ENCODE results near the gene GNPTG.

GNPTG gene

GRCh38 chr16:1354815-1355540 lies 3.2 kb downstream of the GNPTG start:
- FAIRE-seq (no peak), DNase-seq (ENCODE audit: insufficient read length, low spot score) (no peak)
- TF ChIP-seq POLR2A (IDR thresholded peaks at IDR 0.05; ENCODE audit: low read depth, low read length), result no peak

DNA sequence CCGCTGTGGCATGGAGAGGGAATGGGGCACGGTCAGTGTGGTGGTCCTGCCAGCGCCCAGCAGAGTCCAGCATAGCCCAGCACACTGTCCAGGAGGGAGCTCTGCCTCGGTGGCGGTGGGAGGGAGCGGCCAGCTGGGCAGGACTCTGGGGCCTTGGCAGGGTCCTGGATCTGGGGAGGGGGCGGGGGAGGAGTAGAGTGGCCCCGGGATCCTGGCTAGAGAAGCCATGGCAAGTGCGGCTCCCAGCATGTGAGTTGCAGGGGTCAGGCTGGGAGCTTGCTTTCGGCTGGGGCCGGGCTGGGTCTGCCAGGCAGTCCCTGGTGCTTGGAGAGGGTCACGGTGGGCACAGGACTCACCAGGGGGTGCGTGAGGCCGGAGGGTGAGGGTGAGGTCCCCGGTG lies 3.9 kb downstream of the GNPTG start:
- FAIRE-seq (no peak), DNase-seq (ENCODE audit: insufficient read length, low spot score) (no peak)
- TF ChIP-seq POLR2A (IDR thresholded peaks at IDR 0.05; ENCODE audit: low read depth, low read length), result no peak

DNA sequence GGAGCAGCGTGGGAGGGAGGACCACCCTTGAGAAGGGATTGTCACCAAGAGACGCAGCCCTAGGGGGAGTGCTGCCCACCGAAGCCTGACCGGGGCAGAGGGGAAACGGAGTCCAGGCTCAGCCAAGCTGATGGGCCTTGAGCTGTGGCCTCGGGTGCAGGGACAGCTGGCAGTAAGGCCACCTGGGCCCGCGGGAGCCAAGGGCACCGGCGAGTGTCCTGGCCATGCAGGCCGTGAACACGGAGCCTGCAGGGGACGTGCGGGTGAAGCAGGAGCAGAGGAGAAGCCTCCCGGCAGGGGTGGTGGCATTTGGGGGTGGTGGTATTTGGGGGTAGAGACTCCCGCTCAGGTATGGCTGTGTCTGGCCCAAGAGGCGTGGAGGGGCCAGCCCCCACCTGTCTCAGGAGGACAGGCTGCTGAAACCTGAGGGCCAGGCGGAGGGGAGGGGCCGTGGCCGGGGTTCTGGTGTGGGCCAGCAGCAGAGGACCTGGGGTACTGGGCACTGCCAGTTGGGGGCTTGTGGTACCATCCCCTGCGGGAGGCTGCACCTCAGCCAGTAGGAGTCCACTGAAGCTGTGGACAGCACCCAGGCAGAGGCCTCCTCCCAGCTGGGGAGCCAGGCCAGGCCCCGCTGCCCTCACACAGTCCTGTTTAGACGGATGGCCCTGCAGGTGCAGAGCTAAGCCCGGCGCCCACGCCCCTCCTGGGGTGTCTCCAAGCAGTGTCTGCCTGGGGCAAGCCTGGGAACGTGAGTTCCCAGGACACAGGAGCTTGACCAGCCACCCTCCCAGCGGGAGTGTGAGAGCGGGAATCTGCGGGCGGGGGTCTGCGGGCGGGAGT lies 4.5 kb downstream of the GNPTG start:
- no peak for TF ChIP-seq POLR2A (IDR thresholded peaks at IDR 0.05; ENCODE audit: low read depth, low read length)
- no peak for DNase-seq (ENCODE audit: insufficient read length, low spot score)
- FAIRE-seq, result no peak

GRCh38 chr16:1357906-1358566 lies 6.3 kb downstream of the GNPTG start:
- FAIRE-seq, result no peak
- TF ChIP-seq POLR2A (IDR thresholded peaks at IDR 0.05; ENCODE audit: low read depth, low read length), result no peak
- DNase-seq (ENCODE audit: insufficient read length, low spot score), result no peak

DNA sequence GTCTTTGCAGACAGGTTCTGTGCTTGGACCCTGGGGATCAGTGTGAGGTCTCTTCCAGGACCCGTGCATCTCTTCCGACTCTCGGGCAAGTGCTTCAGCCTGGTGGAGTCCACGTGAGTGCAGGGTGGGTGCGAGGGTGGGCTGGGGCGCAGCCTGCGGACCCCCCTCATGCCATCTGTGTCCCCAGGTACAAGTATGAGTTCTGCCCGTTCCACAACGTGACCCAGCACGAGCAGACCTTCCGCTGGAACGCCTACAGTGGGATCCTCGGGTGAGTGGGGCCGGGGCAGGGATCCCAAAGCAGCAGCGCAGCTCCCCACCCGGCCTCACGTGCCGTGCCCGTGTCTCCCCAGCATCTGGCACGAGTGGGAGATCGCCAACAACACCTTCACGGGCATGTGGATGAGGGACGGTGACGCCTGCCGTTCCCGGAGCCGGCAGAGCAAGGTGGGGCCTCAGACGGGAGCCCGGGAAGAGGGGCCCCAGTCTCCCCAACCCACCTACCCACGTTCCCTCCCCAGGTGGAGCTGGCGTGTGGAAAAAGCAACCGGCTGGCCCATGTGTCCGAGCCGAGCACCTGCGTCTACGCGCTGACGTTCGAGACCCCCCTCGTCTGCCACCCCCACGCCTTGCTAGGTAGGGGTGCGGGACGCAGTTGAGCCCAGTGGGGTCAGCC lies 10.1 kb downstream of the GNPTG start:
- FAIRE-seq (no peak), DNase-seq (ENCODE audit: insufficient read length, low spot score) (no peak)
- no peak for TF ChIP-seq POLR2A (IDR thresholded peaks at IDR 0.05; ENCODE audit: low read depth, low read length)

- FAIRE-seq, result no peak
Observed at GRCh38 chr16:1362807-1363206, 11.1 kb downstream of the GNPTG start.

GRCh38 chr16:1363501-1364041 lies 11.8 kb downstream of the GNPTG start:
- no peak for TF ChIP-seq POLR2A (IDR thresholded peaks at IDR 0.05; ENCODE audit: low read depth, low read length)
- FAIRE-seq (no peak), DNase-seq (ENCODE audit: insufficient read length, low spot score) (peak; percentile 71)

More at GRCh38 chr16:1362807-1363206, 11.1 kb downstream of the GNPTG start:
- no peak for TF ChIP-seq POLR2A (IDR thresholded peaks at IDR 0.05; ENCODE audit: low read depth, low read length)
- no peak for DNase-seq (ENCODE audit: insufficient read length, low spot score)

DNA sequence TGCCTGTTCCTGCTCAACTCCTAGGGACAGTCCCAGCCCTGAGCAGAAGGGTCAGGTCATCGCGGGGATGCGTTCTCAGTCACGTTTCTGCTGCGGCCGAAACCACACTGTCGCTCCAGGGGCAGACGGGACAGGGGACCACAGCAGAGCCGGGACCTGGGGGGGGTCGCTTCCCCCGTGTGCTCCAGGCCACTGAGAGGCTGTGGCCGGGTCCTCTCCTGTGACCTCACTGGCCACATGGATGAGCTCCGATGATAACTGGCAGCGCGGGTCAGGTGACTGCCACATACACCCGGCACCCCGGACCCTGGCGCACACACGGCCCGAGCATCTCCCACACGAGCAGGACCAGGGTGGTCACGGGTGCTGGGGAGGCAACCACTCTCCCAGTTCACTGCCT lies 12.8 kb downstream of the GNPTG start:
- TF ChIP-seq POLR2A (IDR thresholded peaks at IDR 0.05; ENCODE audit: low read depth, low read length), result no peak
- DNase-seq (ENCODE audit: insufficient read length, low spot score) (no peak), FAIRE-seq (no peak)

- no peak for TF ChIP-seq POLR2A (IDR thresholded peaks at IDR 0.05; ENCODE audit: low read depth, low read length)
- DNase-seq (ENCODE audit: insufficient read length, low spot score) (no peak), FAIRE-seq (no peak)
Observed at GRCh38 chr16:1366060-1366711, 14.5 kb downstream of the GNPTG start.

DNA sequence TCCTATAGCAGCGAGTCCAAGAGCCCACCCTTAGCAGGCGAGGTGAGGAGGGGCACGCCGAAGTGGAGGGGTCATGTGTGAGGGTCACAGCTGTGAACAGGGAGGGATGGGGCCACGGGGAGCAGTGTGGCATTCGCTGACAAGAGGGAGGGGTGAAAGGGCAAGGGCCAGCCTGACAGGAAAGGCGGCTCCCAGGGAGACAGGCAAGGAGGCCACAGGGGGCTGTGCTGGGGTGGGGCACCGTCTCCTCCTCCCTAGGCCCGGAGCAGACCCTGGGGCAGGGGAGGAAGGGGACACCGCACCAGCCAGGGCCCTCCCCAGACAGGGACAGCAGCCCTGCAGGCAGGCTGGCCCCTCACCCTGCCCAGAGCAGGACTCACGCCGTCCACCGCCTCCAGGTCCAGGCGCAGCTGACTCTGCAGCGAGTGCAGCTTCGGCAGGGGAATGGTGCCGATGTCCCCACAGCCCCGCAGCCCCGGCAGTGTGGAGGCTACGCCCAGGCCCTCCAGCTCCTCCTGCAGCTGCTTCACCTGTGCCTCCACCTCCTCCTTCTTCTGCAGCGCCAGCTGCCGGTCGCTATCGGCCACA lies 15.1 kb downstream of the GNPTG start:
- no peak for FAIRE-seq
- DNase-seq (ENCODE audit: insufficient read length, low spot score), result no peak
- TF ChIP-seq POLR2A (IDR thresholded peaks at IDR 0.05; ENCODE audit: low read depth, low read length), result no peak

DNA sequence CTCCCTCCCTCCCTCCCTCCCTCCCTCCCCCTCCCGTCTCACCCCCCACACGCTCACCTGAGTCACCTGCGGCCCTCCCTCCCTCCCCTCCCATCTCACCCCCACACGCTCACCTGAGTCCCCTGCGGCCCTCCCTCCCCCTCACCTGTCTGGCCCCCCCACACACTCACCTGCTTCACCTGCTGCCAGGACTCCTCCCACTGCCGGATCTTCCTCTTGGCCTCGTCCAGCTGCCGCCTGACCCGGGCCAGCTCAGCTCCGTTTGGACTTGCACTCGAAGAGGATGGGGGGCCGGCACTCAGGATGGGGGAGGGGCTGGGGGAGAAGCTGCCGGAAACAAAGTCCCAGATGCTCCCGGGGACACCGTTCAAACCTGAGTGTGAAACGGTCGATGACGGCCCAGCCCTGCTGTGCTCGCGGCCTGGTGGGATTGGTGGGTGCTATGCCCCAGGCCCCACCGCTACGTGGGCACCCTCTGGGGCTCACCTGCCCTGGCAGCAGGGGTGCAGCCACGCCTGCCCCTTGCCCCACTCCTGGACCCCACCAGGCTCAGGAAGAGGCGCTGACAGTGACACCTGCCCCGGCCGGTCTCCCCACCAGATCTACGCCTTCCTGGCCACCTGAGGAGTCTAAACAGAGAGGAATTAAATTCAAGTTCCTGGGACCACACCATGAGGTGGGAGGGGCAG lies 15.9 kb downstream of the GNPTG start:
- no peak for TF ChIP-seq POLR2A (IDR thresholded peaks at IDR 0.05; ENCODE audit: low read depth, low read length)
- DNase-seq (ENCODE audit: insufficient read length, low spot score) (no peak), FAIRE-seq (no peak)
